HFF-Myc (cell line): ENCODE data around the gene BTBD1.

Experiments used
- DNase-seq: peaks from one replicate; pipeline ENCODE4 v3.0.0-alpha.2; 2011; ENCODE audit warnings: low read depth; ENCODE audit errors: extremely low read depth
- H3K4me3 ChIP-seq: replicated peaks from 2 replicates; pipeline ENCODE4 v1.5.1; 2011; ENCODE audit warnings: low read depth, mild to moderate bottlenecking, control low read depth, low read length
- TF ChIP-seq, protein P1 (sequence below): IDR thresholded peaks from 2 replicates; pipeline ENCODE4 v1.5.1; 2012; ENCODE audit warnings: mild to moderate bottlenecking, low read depth, low read length, control low read depth; ENCODE audit errors: missing control alignments

The BTBD1 gene

DNA sequence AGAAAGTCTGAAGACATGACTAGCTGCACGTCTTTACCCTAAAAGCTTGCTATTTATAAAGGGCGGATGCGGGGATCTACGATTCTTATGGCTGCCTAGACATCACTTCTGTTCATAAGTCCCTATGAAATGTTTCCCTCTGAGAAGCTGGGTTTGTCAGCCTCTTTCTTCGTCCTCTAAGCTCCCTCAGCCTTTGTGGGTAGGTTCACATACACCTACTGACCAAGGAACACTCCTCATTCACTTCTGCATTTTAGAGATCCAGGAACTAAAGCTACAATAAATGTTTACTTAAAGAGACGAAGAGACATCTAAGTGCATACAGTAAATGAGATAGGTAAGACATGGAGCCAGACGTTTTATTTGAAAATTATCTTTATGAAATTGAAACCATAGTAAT, 97.7 kb downstream of the BTBD1 start:
- TF ChIP-seq, protein P1, sequence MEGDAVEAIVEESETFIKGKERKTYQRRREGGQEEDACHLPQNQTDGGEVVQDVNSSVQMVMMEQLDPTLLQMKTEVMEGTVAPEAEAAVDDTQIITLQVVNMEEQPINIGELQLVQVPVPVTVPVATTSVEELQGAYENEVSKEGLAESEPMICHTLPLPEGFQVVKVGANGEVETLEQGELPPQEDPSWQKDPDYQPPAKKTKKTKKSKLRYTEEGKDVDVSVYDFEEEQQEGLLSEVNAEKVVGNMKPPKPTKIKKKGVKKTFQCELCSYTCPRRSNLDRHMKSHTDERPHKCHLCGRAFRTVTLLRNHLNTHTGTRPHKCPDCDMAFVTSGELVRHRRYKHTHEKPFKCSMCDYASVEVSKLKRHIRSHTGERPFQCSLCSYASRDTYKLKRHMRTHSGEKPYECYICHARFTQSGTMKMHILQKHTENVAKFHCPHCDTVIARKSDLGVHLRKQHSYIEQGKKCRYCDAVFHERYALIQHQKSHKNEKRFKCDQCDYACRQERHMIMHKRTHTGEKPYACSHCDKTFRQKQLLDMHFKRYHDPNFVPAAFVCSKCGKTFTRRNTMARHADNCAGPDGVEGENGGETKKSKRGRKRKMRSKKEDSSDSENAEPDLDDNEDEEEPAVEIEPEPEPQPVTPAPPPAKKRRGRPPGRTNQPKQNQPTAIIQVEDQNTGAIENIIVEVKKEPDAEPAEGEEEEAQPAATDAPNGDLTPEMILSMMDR: no peak
- H3K4me3 ChIP-seq: no peak overlapping the region
- DNase-seq: no peak

DNA sequence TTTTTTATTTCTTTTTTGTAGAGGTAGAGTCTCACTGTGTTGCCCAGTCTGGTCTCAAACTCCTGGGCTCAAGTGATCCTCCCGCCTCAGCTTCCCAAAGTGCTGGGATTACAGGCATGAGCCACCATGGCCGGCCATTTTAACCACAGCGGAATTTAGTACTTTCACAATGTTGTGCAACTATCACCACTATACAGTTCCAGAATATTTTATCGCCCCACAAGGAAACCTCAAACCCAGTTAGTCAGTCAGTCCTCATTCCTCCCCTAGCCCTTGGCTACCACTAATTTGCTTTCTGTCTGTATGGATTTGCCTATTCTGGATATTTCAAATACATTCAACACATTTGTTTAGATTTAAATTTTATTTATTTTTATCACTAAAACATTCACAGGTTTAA, 99.0 kb downstream of the BTBD1 start:
- no peak for DNase-seq
- no peak overlapping the region for H3K4me3 ChIP-seq
- TF ChIP-seq, protein P1: no peak

DNA sequence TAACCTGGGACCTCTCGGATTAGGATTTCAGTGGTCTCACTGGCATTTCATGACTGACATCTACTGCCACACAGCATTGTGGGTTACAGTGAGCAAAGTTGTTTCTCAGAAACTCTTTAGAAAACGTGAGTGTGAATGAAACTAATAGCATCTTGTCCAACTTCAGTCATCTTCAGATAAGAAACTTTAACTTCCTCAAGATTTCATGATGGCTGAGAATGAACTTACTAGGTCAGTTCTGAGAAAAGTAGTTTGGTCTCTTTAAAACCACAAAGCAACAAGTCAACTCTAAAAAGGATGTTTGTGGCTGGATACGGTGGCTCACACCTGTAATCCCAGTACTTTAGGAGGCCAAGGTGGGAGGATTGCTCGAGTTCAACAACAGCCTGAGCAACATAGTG, 100.4 kb downstream of the BTBD1 start:
- no peak for DNase-seq
- TF ChIP-seq, protein P1: no peak
- H3K4me3 ChIP-seq: no peak overlapping the region
